ENCODE measurements around the gene C6orf89. TPM values are rescaled to one million over a fixed set of nuclear protein-coding genes. Genes with fewer than 3 reads are reported as not detected.

Gene C6orf89
- 21.2 and 27.1 TPM in 2 replicates for total RNA-seq

GRCh38 chr6:36885461-36886401 is at the start of gene C6orf89:
TSS of gene C6orf89 (plus strand) at chr6:36885952. CDS start at chr6:36899445, 13,493 bp downstream.

GRCh38 chr6:36838896-36839748 is 46.6 kb upstream of the C6orf89 start, which contains the start of gene CPNE5:
TSS of gene CPNE5 (minus strand) at chr6:36839444. CDS start at chr6:36839377, 67 bp downstream.

GRCh38 chr6:36874443-36875249 is 11.1 kb upstream of the C6orf89 start, which contains the start of gene PPIL1:
TSS of gene PPIL1 (minus strand) at chr6:36874803. CDS start at chr6:36874772, 31 bp downstream.

GRCh38 chr6:36954262-36954931 is 68.6 kb downstream of the C6orf89 start, which contains the start of gene PI16:
TSS of gene PI16 (plus strand) at chr6:36954738. CDS start at chr6:36954761, 23 bp downstream.

Other genes starting within 250 kb of the C6orf89 start
- gene CDKN1A, start 207.2 kb upstream of the C6orf89 start, total RNA-seq, result 384 and 499 TPM in 2 replicates
- gene RAB44, start 188.1 kb upstream of the C6orf89 start, total RNA-seq, result under 0.01 TPM in 1 of 2 replicates, not detected in the other
- under 0.01 TPM in 1 of 2 replicates, not detected in the other for gene CPNE5, start 46.5 kb upstream of the C6orf89 start, total RNA-seq
- 37.6 and 40.1 TPM in 2 replicates for gene PPIL1, start 11.1 kb upstream of the C6orf89 start, total RNA-seq
- gene PI16, start 68.8 kb downstream of the C6orf89 start, total RNA-seq, result under 0.01 TPM in 1 of 2 replicates, not detected in the other
- 196 and 237 TPM in 2 replicates for gene MTCH1, start 100.2 kb downstream of the C6orf89 start, total RNA-seq
- gene FGD2, start 119.7 kb downstream of the C6orf89 start, total RNA-seq, result under 0.01 and 0.48 TPM in 2 replicates

Data from tracheal epithelial cell (primary cell).